SU-DHL-6 (cell line): ENCODE results near the gene BTBD2.

Source experiments
- H2AFZ ChIP-seq: fragments of 200-600 bp; sonication (generic); 2 replicates; pipeline ENCODE4 v1.6.1; 2014; ENCODE audit warnings: low read depth, mild to moderate bottlenecking, moderate library complexity, mixed read lengths, antibody characterized with exemption, low read length; ENCODE audit not compliant: severe bottlenecking
- H3F3A ChIP-seq: fragments of 200-600 bp; shearing (Covaris generic); 2 replicates; pipeline ENCODE4 v1.6.0; 2016; ENCODE audit warnings: antibody characterized with exemption, mild to moderate bottlenecking; ENCODE audit not compliant: insufficient read depth
- H3K27ac ChIP-seq: fragments of 200-600 bp; sonication (generic); 2 replicates; pipeline ENCODE4 v1.5.1; 2016; ENCODE audit warnings: low read depth, mild to moderate bottlenecking, low read length, moderate library complexity, mixed read lengths
- H3K27me3 ChIP-seq: fragments of 200-600 bp; sonication (generic), shearing (Covaris generic); 2 replicates; pipeline ENCODE4 v1.6.0; 2014; ENCODE audit warnings: mild to moderate bottlenecking, low read length
- H3K36me3 ChIP-seq: fragments of 200-600 bp; sonication (generic); 2 replicates; pipeline ENCODE4 v1.6.1; 2014; ENCODE audit warnings: mild to moderate bottlenecking, low read length, mixed read lengths
- H3K4me2 ChIP-seq: fragments of 300-600, 200-600 bp; shearing (Covaris generic), sonication (generic); 2 replicates; pipeline ENCODE4 v1.6.0; 2014; ENCODE audit warnings: low read length, low read depth, mild to moderate bottlenecking; ENCODE audit not compliant: poor library complexity, severe bottlenecking
- H3K4me3 ChIP-seq: fragments of 200-600 bp; sonication (generic); 2 replicates; pipeline ENCODE4 v1.5.1; 2014; ENCODE audit warnings: antibody characterized with exemption, low read length, mild to moderate bottlenecking, mixed read lengths; ENCODE audit not compliant: insufficient read depth, poor library complexity, severe bottlenecking
- H3K79me2 ChIP-seq: fragments of 200-600 bp; sonication (generic); 2 replicates; pipeline ENCODE4 v1.6.1; 2014; ENCODE audit warnings: mild to moderate bottlenecking, low read length, moderate library complexity; ENCODE audit not compliant: insufficient read depth
- H3K9ac ChIP-seq: fragments of 200-600 bp; sonication (generic); 2 replicates; pipeline ENCODE4 v1.7.0; 2014; ENCODE audit warnings: mild to moderate bottlenecking, low read length
- H3K9me2 ChIP-seq: fragments of 200-600 bp; sonication (generic); replicated peaks from 2 replicates; pipeline ENCODE4 v1.6.1; 2014; ENCODE audit warnings: low read length; ENCODE audit not compliant: insufficient read depth
- H3K9me3 ChIP-seq: fragments of 200-600 bp; sonication (generic); 2 replicates; pipeline ENCODE4 v1.6.1; 2014; ENCODE audit warnings: low read length, mixed read lengths; ENCODE audit not compliant: insufficient read depth
- H4K20me1 ChIP-seq: fragments of 200-600 bp; sonication (generic); 2 replicates; pipeline ENCODE4 v1.6.1; 2014; ENCODE audit warnings: low read depth, mild to moderate bottlenecking, antibody characterized with exemption, low read length, moderate library complexity, mixed read lengths
- EZH2phosphoT487 ChIP-seq: fragments of 200-600 bp; sonication (generic), shearing (Covaris generic); conservative IDR thresholded peaks from 2 replicates; pipeline ENCODE4 v1.6.1; 2018; ENCODE audit warnings: mild to moderate bottlenecking, antibody characterized with exemption, low read length, moderate library complexity, mixed read lengths
- TF ChIP-seq, protein P1 (sequence below): fragments of 200-600 bp; sonication (generic); IDR thresholded peaks from one replicate; pipeline ENCODE4 v1.5.1; 2017; ENCODE audit warnings: antibody characterized with exemption, mild to moderate bottlenecking, low read length, moderate library complexity; ENCODE audit not compliant: insufficient read depth, poor library complexity, severe bottlenecking

Gene BTBD2

DNA sequence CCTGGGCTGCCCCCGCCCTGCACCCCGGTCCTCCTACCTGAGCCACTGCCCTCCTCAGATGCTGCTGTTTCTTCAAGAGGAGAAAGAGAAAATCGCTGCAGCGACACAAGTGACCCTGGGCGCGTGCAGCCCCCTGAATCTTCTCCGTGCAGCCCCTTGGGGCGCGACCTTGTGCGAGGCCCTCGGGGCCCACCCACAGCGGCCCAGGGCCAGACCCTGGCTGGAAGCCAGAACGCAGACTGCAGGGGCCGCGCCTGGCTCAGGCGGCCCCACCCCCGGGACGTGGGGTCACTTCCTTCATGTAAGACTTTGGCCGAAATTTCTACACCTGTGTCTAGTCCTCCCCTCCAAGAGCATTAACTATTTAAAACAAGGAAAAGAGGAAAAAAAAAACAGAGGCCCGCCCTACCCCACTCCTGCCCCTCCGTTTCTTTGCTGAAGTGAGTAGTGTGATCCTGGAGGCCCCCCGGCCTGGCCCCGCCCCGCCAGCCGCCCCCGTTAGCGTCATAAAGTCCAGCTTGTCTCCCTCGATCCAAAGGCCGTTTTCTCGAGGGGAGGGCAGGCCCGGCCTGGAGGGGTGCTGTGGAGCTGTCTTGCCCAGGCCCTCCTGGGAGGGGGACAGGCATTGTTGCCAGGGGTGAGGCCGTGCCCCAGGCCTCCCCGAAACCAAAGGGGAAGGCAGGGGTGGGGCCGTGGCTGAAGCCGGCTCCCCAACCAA is 35.3 kb downstream of the BTBD2 start:
- H4K20me1 ChIP-seq, result no peaks in the 10 kb centered on the region
- no peaks in the 10 kb centered on the region for H3K27me3 ChIP-seq
- no peaks in the 10 kb centered on the region for H3K9me2 ChIP-seq
- H2AFZ ChIP-seq, result no peak overlapping the region
- no peak overlapping the region for H3K4me2 ChIP-seq
- no peaks in the 10 kb centered on the region for H3K79me2 ChIP-seq
- H3K9me3 ChIP-seq, result no peaks in the 10 kb centered on the region
- no peak overlapping the region for H3K27ac ChIP-seq
- H3K9ac ChIP-seq, result no peak overlapping the region
- H3K36me3 ChIP-seq, result no peaks in the 10 kb centered on the region
- no peak for TF ChIP-seq EZH2phosphoT487
- TF ChIP-seq, protein P1, sequence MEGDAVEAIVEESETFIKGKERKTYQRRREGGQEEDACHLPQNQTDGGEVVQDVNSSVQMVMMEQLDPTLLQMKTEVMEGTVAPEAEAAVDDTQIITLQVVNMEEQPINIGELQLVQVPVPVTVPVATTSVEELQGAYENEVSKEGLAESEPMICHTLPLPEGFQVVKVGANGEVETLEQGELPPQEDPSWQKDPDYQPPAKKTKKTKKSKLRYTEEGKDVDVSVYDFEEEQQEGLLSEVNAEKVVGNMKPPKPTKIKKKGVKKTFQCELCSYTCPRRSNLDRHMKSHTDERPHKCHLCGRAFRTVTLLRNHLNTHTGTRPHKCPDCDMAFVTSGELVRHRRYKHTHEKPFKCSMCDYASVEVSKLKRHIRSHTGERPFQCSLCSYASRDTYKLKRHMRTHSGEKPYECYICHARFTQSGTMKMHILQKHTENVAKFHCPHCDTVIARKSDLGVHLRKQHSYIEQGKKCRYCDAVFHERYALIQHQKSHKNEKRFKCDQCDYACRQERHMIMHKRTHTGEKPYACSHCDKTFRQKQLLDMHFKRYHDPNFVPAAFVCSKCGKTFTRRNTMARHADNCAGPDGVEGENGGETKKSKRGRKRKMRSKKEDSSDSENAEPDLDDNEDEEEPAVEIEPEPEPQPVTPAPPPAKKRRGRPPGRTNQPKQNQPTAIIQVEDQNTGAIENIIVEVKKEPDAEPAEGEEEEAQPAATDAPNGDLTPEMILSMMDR, result no peak
- no peak overlapping the region for H3K4me3 ChIP-seq
- no peaks in the 10 kb centered on the region for H3F3A ChIP-seq

DNA sequence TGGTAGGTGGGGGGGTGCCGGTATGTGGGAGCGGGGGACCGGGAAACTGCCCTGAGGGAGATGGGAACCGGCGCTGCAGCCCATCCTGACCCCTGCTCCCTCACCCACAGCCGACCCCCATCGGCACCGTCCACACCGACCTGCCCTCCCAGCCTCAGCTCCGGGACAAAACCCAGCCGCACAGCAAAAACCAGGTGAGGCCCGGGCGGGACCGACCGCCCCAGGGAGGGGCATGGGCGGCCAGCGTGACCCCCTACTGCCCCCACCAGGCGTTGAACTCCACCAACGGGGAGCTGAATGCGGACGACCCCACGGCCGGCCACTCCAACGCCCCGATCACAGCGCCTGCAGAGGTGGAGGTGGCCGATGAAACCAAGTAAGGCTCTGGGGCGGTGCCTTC is 35.9 kb downstream of the BTBD2 start:
- Histone ChIP-seq H3K4me3 (no peak overlapping the region), H3K9ac (no peak overlapping the region), H3K79me2 (no peaks in the 10 kb centered on the region), H3F3A (no peaks in the 10 kb centered on the region), H4K20me1 (no peaks in the 10 kb centered on the region), H3K4me2 (no peak overlapping the region), H3K9me2 (no peaks in the 10 kb centered on the region), H3K36me3 (no peaks in the 10 kb centered on the region), H2AFZ (no peak overlapping the region), H3K9me3 (no peaks in the 10 kb centered on the region), H3K27me3 (no peaks in the 10 kb centered on the region), H3K27ac (no peak overlapping the region)
- TF ChIP-seq, protein P1, result no peak
- no peak for TF ChIP-seq EZH2phosphoT487

DNA sequence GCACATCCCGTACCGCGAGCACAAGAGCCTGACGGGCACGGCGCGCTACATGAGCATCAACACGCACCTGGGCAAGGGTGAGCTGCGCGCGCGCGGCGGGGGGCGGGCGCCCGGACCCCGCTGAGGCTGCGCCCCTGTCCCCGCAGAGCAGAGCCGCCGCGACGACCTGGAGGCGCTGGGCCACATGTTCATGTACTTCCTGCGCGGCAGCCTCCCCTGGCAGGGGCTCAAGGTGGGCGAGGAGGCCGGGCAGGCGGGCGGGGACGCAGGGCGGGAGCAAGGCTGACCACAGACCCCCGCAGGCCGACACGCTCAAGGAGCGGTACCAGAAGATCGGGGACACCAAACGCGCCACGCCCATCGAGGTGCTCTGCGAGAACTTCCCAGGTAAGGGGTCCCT is 36.5 kb downstream of the BTBD2 start:
- Histone ChIP-seq H3K36me3 (no peaks in the 10 kb centered on the region), H3K9me3 (no peaks in the 10 kb centered on the region), H3K27me3 (no peaks in the 10 kb centered on the region), H3K4me3 (no peak overlapping the region), H3K79me2 (no peaks in the 10 kb centered on the region), H3K9ac (no peak overlapping the region), H4K20me1 (no peaks in the 10 kb centered on the region), H2AFZ (no peak overlapping the region), H3K9me2 (no peaks in the 10 kb centered on the region), H3K27ac (no peak overlapping the region), H3F3A (no peaks in the 10 kb centered on the region), H3K4me2 (no peak overlapping the region)
- no peak for TF ChIP-seq EZH2phosphoT487
- TF ChIP-seq, protein P1, result no peak
